Tibial artery (tissue), 4 donors: Measurements from ENCODE around the gene FAM53B.
"Not testable (repeated sequence)": the region's sequence is repeated elsewhere in the genome, so short reads cannot be mapped to it uniquely, and the experiment has no call there.

Experiments
- DNase-seq, 2 donors: peaks; one replicate each; pipeline ENCODE4 v3.0.0-alpha.2; 2019
- H3K27ac ChIP-seq, 2 donors: fragments of 200-600 bp; sonication (generic) in 1 of 2; 1 replicate in 1 of 2; 2 replicates in 1 of 2; pipeline ENCODE4 v1.5.1; 2018 to 2019; ENCODE audit warnings: mild to moderate bottlenecking in 1 of 2
- H3K27me3 ChIP-seq, 2 donors: fragments of 200-600 bp; sonication (generic) in 1 of 2; one replicate each; pipeline versions ENCODE4 v1.5.1 to v1.6.0; 2016 to 2019
- H3K36me3 ChIP-seq, 3 donors: fragments of 200-600 bp; sonication (generic) in 2 of 3; one replicate each; pipeline ENCODE4 v1.5.1; 2016 to 2019; ENCODE audit warnings: mild to moderate bottlenecking in 2 of 3
- H3K4me1 ChIP-seq, 4 donors: fragments of 200-600 bp; sonication (generic) in 2 of 4; 1 replicate in 3 of 4; 2 replicates in 1 of 4; pipeline ENCODE4 v1.5.1; 2016 to 2019
- H3K4me3 ChIP-seq, 2 donors: fragments of 200-600 bp; sonication (generic) in 1 of 2; 1 replicate in 1 of 2; 2 replicates in 1 of 2; pipeline ENCODE4 v1.5.1; 2018 to 2019; ENCODE audit warnings: mild to moderate bottlenecking in 2 of 2
- H3K9me3 ChIP-seq, 3 donors: fragments of 200-600 bp; sonication (generic) in 1 of 3; one replicate each; pipeline ENCODE4 v1.5.1; 2016 to 2019
- intact Hi-C: fragments of 100-400 bp; cut with DNase I; formaldehyde crosslinking; loops from one replicate; pipeline ENCODE4 v1.15.0; 2023; ENCODE audit warnings: low total_unique reads
- TF ChIP-seq, protein P1 (sequence below), 2 experiments: fragments of 200-600 bp in 1 of 2; fragments of 450-650 bp in 1 of 2; IDR thresholded peaks; one replicate each; pipeline ENCODE4 v1.5.1; 2017 to 2019; ENCODE audit warnings: antibody characterized with exemption in 2 of 2, mild to moderate bottlenecking in 1 of 2, moderate library complexity in 1 of 2

The FAM53B gene

DNA sequence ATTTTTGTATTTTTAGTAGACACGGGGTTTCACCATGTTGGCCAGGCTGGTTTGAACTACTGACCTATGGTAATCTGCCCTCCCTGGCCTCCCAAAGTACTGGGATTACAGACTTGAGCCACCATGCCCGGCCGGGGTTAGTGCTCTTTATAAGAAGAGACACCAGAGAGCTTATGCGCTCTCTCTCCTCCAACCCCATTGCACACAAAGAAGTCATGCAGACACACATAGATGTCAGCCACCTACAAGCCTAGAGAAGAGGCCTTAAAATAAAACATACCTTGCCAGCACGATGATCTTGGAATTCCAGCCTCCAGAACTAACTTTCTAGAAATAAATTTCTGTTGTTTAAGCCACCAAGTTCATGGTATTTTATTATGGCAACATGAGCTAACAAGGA, 10.0 kb upstream of the FAM53B start:
- H3K4me1 ChIP-seq = no peaks in the 10 kb centered on the region
- no peak overlapping the region for H3K27ac ChIP-seq

DNA sequence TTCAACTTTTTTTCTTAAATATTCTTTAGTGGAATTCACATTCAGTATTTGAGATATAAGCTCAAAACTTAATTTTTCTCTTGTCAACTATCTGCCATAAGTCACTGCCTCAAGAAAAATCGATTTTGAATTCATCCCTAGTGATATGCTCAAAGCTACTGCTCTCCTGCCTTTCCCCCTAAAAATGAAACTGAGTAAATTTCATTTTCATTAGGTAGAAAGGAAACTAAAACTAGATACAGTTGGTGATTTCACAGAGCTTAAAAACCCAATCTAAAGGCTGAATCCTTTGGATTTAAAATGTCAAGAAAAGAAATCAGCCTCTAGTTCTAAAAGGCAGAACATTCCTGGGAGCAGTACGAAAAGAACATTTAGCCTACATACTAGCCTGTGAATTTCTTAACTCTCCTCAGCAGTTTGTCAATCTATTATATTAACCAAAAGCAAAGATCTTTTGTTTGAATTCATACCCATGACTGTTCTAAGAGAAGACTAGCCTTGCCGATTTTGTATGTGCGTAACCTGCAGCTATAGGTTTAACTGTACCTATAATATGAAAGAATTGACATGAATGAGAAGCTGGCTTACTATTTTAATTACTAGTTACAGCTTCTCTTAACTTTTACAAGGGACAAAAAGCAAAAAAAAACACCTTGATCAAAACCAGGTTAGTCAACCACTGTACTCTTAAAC, 4.9 kb upstream of the FAM53B start:
- Histone ChIP-seq H3K4me1 (peaks cover 0 to 9% (median 4%) of the 10 kb centered on the region in 4 donors), H3K27ac (no peak overlapping the region), H3K27me3 (no peaks in the 10 kb centered on the region), H3K9me3 (no peaks in the 10 kb centered on the region), H3K36me3 (peaks cover 3 to 16% (median 6%) of the 10 kb centered on the region in 3 donors), H3K4me3 (no peak overlapping the region)
- no peak for DNase-seq
- TF ChIP-seq, protein P1, sequence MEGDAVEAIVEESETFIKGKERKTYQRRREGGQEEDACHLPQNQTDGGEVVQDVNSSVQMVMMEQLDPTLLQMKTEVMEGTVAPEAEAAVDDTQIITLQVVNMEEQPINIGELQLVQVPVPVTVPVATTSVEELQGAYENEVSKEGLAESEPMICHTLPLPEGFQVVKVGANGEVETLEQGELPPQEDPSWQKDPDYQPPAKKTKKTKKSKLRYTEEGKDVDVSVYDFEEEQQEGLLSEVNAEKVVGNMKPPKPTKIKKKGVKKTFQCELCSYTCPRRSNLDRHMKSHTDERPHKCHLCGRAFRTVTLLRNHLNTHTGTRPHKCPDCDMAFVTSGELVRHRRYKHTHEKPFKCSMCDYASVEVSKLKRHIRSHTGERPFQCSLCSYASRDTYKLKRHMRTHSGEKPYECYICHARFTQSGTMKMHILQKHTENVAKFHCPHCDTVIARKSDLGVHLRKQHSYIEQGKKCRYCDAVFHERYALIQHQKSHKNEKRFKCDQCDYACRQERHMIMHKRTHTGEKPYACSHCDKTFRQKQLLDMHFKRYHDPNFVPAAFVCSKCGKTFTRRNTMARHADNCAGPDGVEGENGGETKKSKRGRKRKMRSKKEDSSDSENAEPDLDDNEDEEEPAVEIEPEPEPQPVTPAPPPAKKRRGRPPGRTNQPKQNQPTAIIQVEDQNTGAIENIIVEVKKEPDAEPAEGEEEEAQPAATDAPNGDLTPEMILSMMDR (IDR thresholded peaks at IDR 0.05) = no peak
- intact Hi-C loops = loop anchor here (10.0 kb wide), 1 partner anchor 94 kb away; no protein-coding TSS in a partner anchor

More for the DNA sequence above, 10.0 kb upstream of the FAM53B start:
- no peak overlapping the region for H3K4me3 ChIP-seq
- peaks cover 0 to 41% (median 4%) of the 10 kb centered on the region in 3 donors for H3K36me3 ChIP-seq
- TF ChIP-seq, protein P1 (IDR thresholded peaks at IDR 0.05) = no peak
- DNase-seq = no peak
- no peaks in the 10 kb centered on the region for H3K9me3 ChIP-seq
- H3K27me3 ChIP-seq = no peaks in the 10 kb centered on the region
- intact Hi-C loops = no loop called here

DNA sequence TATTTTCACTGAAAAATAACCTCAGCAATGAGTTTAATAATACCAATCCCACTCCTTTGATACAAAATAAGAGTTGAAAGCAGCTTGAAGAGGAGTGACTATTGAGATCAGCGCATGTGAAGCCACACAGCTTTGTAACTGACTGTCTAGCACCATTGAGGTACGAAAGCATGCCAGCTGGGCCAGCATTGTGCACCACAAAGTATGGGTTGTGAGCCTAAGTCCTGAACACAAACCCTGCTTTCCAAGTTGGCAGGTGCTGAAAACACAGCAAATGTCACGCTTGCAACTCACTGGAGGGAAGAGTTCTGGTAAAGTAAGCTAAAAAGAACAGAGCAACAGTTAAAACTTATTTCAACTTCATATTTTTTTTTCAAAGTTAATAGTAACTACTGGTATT, 4.0 kb upstream of the FAM53B start:
- intact Hi-C loops = loop anchor here (10.0 kb wide), 1 partner anchor 93 kb away; no protein-coding TSS in a partner anchor
- Histone ChIP-seq H3K27ac (no peak overlapping the region), H3K4me1 (peaks cover 0 to 13% (median 6%) of the 10 kb centered on the region in 4 donors), H3K9me3 (no peaks in the 10 kb centered on the region), H3K4me3 (no peak overlapping the region), H3K27me3 (no peaks in the 10 kb centered on the region), H3K36me3 (peaks cover 3 to 14% (median 6%) of the 10 kb centered on the region in 3 donors)
- TF ChIP-seq, protein P1 (IDR thresholded peaks at IDR 0.05) = no peak
- DNase-seq = no peak

DNA sequence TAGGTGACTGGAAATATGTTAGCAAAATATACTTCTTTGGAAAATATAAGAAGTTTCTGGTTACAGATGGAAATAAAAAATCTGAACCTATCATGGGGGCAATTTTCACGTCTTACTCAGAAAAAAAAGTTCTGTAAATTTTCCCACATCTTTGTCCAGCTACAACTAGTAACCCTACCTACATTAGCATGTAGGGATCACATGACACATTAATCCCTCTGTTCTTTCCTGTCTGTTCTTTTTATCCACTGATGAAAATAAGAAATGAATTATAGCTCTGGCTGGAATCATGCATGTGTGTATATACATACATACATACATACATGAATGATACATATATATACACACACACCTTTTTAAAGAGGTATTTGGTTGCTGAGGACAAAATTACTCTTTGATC, 3.6 kb upstream of the FAM53B start:
- intact Hi-C loops = loop anchor here (10.0 kb wide), 1 partner anchor 93 kb away; no protein-coding TSS in a partner anchor
- no peak for DNase-seq
- Histone ChIP-seq H3K27ac (no peak overlapping the region), H3K27me3 (no peaks in the 10 kb centered on the region), H3K4me1 (peaks cover 0 to 17% (median 9%) of the 10 kb centered on the region in 4 donors), H3K36me3 (peaks cover 3 to 14% (median 6%) of the 10 kb centered on the region in 3 donors), H3K4me3 (no peak overlapping the region), H3K9me3 (no peaks in the 10 kb centered on the region)
- TF ChIP-seq, protein P1 (IDR thresholded peaks at IDR 0.05) = no peak

DNA sequence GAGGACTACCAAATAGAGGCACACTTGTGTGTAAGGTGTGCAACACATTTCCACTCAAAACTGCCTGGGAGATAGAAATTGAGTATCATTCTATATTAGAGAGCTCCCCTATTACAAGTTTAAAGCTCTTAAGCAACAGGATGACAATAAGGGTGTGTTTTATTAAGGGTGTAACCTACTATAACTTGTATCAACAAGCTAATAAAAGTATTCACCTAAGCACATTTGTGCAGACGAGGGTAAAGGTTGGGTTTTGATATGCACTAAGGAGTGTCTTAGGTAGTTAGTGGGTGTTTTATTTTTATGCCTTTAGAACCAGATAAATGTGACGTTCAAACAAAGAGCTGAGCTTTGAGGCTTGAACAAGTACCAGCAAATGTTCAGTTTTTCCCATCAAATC, 2.8 kb upstream of the FAM53B start:
- DNase-seq = no peak
- Histone ChIP-seq H3K27ac (no peak overlapping the region), H3K9me3 (no peaks in the 10 kb centered on the region), H3K36me3 (peaks cover 3 to 13% (median 6%) of the 10 kb centered on the region in 3 donors), H3K4me1 (peaks cover 0 to 24% (median 14%) of the 10 kb centered on the region in 4 donors), H3K4me3 (no peak overlapping the region), H3K27me3 (no peaks in the 10 kb centered on the region)
- intact Hi-C loops = loop anchor here (10.0 kb wide), 1 partner anchor 92 kb away; no protein-coding TSS in a partner anchor
- TF ChIP-seq, protein P1 (IDR thresholded peaks at IDR 0.05) = no peak

DNA sequence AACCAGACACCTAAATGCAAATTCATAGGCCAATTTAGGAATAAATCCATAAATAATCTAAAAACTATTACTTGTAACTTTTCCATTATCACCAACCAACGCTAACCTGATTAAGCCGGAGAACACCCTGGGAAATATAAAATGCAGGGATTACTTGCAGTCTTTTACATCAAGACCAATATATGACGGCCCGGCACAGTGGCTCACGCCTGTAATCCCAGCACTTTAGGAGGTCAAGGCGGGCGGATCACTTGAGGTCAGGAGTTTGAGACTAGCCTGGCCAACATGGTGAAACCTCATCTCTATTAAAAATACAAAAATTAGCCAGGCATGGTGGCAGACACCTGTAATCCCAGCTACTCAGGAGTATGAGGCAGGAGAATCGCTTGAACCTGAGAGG, 2.3 kb upstream of the FAM53B start:
- not testable (repeated sequence) for H3K27me3 ChIP-seq, H3K9me3 ChIP-seq, H3K36me3 ChIP-seq, DNase-seq, H3K27ac ChIP-seq, H3K4me3 ChIP-seq
- intact Hi-C loops = loop anchor here (10.0 kb wide), 1 partner anchor 92 kb away; no protein-coding TSS in a partner anchor
- peaks cover 0 to 30% (median 16%) of the 10 kb centered on the region in 4 donors for H3K4me1 ChIP-seq
